Activated CD8-positive, alpha-beta T cell treated with anti-CD3 and anti-CD28 coated beads for 36 hours (primary cell): ENCODE data around the gene COL6A3. TPM values are rescaled to one million over a fixed set of nuclear protein-coding genes. Genes with fewer than 3 reads are reported as not detected.

Source experiments
- ATAC-seq: fragments of 200-7000 bp; cut with Tn5 transposase; one replicate; pipeline ENCODE4 v1.10.0; 2021; ENCODE audit warnings: mild to moderate bottlenecking, moderate library complexity
- CTCF ChIA-PET: fragments of 350-600 bp; sonication (Branson Sonifier 250); formaldehyde crosslinking; loops from one replicate; lab custom pipeline; 2021; ENCODE audit warnings: antibody characterized with exemption; lab: Charles Lee
- POLR2A ChIA-PET: fragments of 350-600 bp; sonication (Branson Sonifier 250); formaldehyde crosslinking; loops from one replicate; lab custom pipeline; 2021; ENCODE audit warnings: antibody characterized with exemption; lab: Charles Lee
- DNase-seq: peaks from one replicate; pipeline ENCODE4 v3.0.0-alpha.2; 2020
- H3K27ac Mint-ChIP-seq: one replicate; pipeline ENCODE4 v1.8.0; 2021; ENCODE audit warnings: mild to moderate bottlenecking, mixed read lengths
- H3K27me3 Mint-ChIP-seq: one replicate; pipeline ENCODE4 v1.8.0; 2021; ENCODE audit warnings: mixed read lengths
- H3K36me3 Mint-ChIP-seq: one replicate; pipeline ENCODE4 v1.8.0; 2021; ENCODE audit warnings: low read depth, mixed read lengths
- H3K4me1 Mint-ChIP-seq: one replicate; pipeline ENCODE4 v1.8.0; 2021; ENCODE audit warnings: low read depth, mixed read lengths
- H3K4me3 Mint-ChIP-seq: one replicate; pipeline ENCODE4 v1.8.0; 2021; ENCODE audit warnings: mild to moderate bottlenecking, moderate library complexity, mixed read lengths
- H3K9me3 Mint-ChIP-seq: one replicate; pipeline ENCODE4 v1.8.0; 2021; ENCODE audit warnings: mixed read lengths
- intact Hi-C: fragments of 100-400 bp; cut with micrococcal nuclease; formaldehyde crosslinking; loops from one replicate; pipeline ENCODE4 v1.10.0; 2022
- total RNA-seq, 2 experiments: library from RNA; stranded (reverse); gene quantifications; one replicate each; pipeline ENCODE4 v1.2.3, GENCODE V29; 2021
- TF ChIP-seq, protein P1 (sequence below): fragments of 200-600 bp; IDR thresholded peaks from one replicate; pipeline ENCODE4 v1.8.0; 2022; ENCODE audit warnings: antibody characterized with exemption, mild to moderate bottlenecking

COL6A3 gene
- total RNA-seq, 2 experiments from 2014 or later: 4.0 to 4.1 TPM

DNA sequence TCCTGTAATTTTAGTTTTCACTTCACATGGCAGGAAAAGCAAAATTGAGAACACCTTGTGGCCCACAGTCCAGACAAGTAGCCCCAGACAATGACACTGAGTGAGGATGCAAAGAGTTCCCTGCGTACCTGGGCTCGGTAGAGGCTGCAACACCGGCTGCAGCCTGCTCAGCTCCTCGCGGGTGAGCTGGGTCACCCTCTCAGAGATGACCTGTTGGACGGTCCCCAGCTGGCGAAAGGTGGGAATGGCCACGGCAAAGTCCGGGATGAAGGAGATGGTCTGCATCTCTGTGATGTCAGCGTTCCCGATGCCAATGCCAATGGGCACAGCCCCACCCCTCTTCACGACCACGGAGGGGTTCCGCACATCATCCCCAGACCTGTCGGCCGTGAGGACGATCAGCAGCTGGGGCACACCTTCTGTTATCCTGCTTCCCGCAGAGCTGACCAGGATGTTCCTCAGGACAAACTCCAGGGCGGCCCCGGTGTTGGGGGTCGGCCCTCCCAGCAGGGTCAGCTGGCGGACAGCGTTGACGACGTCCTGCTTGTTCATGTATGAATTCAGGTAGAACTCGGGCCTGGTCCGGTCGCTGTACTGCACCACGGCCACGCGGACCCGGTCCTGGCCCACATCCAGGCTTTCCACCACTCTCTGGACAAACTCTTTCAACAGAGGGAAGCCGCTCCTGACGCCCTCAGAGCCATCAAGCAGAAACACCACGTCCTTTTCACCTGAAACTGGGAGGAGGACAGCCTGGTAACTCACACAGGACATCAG is 39.5 kb downstream of the COL6A3 start:
- Mint-ChIP-seq H3K4me1 (no peaks in the 10 kb centered on the region), H3K27me3 (no peaks in the 10 kb centered on the region), H3K9me3 (no peaks in the 10 kb centered on the region), H3K36me3 (no peaks in the 10 kb centered on the region), H3K27ac (no peak overlapping the region), H3K4me3 (no peak overlapping the region)
- DNase-seq (no peak), ATAC-seq (no peak)
- POLR2A ChIA-PET: no interaction called here
- TF ChIP-seq, protein P1, sequence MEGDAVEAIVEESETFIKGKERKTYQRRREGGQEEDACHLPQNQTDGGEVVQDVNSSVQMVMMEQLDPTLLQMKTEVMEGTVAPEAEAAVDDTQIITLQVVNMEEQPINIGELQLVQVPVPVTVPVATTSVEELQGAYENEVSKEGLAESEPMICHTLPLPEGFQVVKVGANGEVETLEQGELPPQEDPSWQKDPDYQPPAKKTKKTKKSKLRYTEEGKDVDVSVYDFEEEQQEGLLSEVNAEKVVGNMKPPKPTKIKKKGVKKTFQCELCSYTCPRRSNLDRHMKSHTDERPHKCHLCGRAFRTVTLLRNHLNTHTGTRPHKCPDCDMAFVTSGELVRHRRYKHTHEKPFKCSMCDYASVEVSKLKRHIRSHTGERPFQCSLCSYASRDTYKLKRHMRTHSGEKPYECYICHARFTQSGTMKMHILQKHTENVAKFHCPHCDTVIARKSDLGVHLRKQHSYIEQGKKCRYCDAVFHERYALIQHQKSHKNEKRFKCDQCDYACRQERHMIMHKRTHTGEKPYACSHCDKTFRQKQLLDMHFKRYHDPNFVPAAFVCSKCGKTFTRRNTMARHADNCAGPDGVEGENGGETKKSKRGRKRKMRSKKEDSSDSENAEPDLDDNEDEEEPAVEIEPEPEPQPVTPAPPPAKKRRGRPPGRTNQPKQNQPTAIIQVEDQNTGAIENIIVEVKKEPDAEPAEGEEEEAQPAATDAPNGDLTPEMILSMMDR: no peak
- intact Hi-C loops: no loop called here
- CTCF ChIA-PET: interaction anchor here (1.2 kb wide), 1 partner anchor 10 kb away, joined by 3 read pairs; no protein-coding TSS in a partner anchor

DNA sequence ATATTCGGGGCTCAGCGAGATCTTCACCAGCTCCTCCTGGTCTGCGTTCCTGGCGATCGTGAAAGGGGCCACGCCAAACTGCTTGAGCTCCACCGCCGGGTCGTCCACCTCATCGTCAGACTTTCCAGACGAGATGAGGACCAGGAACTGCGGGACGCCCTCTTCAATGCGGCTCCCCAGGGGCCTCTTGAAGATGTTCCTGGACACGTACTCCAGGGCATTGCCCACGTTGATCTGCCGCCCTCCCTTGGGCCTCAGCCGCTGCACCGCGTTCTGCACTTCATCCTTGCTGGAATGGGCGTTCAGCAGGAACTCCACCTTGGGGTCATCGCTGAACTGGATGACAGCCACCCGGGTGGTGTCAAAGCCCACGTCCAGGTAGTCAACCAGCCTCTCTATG is 42.1 kb downstream of the COL6A3 start:
- H3K36me3 Mint-ChIP-seq: peaks cover under 1% of the 10 kb centered on the region
- CTCF ChIA-PET: no interaction called here
- no peaks in the 10 kb centered on the region for H3K4me1 Mint-ChIP-seq
- no peak overlapping the region for H3K4me3 Mint-ChIP-seq
- H3K27me3 Mint-ChIP-seq: no peaks in the 10 kb centered on the region
- ATAC-seq (no peak), DNase-seq (no peak)
- TF ChIP-seq, protein P1: no peak
- H3K9me3 Mint-ChIP-seq: no peaks in the 10 kb centered on the region
- intact Hi-C loops: no loop called here
- no peak overlapping the region for H3K27ac Mint-ChIP-seq
- POLR2A ChIA-PET: no interaction called here

DNA sequence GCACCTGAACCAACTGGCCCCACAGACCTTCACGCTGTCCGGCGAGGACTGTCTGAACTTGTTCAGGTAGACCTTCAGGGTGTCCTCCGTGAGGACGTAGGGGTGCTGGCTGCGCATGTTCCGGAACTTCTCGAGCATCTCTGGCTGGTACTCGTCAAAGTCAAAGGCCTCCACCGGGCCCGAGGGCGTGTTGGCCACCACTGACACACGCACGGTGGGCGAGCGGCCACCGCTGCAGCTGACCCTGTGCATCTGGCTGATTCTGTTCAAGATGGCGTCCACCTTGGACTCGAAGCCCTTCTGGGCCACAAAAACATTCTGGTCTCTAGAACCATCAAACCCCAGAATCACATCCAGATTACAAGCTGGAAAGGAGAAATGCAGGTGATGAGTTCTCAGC is 48.3 kb downstream of the COL6A3 start:
- H3K27me3 Mint-ChIP-seq: no peaks in the 10 kb centered on the region
- TF ChIP-seq, protein P1: no peak
- intact Hi-C loops: no loop called here
- no peaks in the 10 kb centered on the region for H3K9me3 Mint-ChIP-seq
- H3K36me3 Mint-ChIP-seq: peaks cover 4% of the 10 kb centered on the region
- no peaks in the 10 kb centered on the region for H3K4me1 Mint-ChIP-seq
- CTCF ChIA-PET: interaction anchor here (1.3 kb wide), 1 partner anchor 147 kb away, joined by 4 read pairs; no protein-coding TSS in a partner anchor
- DNase-seq (no peak), ATAC-seq (no peak)
- H3K27ac Mint-ChIP-seq: no peak overlapping the region
- H3K4me3 Mint-ChIP-seq: no peak overlapping the region
- POLR2A ChIA-PET: no interaction called here

DNA sequence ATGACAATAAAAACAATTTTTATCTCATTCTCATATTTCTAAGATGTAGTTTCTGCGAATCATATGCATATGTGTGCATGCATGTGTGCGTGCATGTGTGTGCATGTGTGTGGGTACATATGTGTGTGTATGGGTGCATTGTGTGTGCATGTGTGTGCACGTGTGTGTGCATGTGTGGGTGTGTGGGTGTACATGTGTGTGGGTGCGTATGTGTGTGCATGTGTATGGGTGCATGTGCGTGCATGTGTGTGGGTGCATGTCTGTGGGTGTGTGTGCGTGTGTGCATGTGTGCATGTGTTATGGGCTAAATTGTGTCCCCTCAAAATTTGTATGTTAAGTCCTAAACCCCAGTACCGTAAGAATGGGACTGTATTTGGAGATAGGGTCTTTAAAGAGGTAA is 49.3 kb downstream of the COL6A3 start:
- no peaks in the 10 kb centered on the region for H3K9me3 Mint-ChIP-seq
- ChIA-PET POLR2A (no interaction called here), CTCF (no interaction called here)
- peaks cover 4% of the 10 kb centered on the region for H3K36me3 Mint-ChIP-seq
- H3K4me3 Mint-ChIP-seq: no peak overlapping the region
- ATAC-seq (no peak), DNase-seq (no peak)
- no peaks in the 10 kb centered on the region for H3K27me3 Mint-ChIP-seq
- H3K4me1 Mint-ChIP-seq: no peaks in the 10 kb centered on the region
- intact Hi-C loops: no loop called here
- TF ChIP-seq, protein P1: no peak
- H3K27ac Mint-ChIP-seq: no peak overlapping the region

DNA sequence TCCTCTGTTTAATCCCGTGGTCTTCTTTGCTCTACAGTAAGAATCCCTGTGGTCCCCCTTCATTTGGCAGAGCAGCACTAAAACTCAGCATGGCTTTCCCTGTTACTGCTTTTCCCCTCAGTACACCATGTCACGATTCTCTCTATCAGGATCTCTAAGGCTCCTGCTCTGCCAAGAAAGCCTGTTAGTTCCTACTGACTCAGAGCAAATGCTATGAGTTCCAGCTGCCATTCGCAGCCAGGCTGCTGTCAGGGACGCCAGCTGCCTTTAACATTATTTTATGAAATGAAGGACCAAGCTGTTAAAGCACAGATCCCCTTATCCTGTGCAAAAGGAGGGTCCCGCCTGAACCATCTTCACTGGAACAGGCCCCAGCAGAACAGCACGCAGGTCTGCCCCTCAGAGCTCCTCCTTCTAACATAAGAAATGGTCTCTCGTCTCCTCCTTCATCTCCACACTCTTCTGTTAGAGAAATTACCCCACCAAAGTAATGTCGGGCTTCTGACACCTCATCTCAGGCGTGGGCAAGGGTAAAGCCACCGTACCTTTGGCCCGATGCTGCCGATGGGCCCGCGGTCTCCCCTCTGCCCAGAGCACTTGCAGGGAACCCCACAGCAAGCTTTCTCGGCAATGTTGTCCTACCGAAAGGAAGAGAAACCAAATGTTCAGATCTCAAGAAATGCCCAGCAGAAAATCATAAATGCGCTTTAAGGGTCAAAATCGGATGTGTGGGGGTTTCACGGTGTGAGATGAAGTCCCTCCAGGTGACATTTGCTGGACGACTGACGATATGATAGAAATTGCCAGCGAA is 52.6 kb downstream of the COL6A3 start:
- H3K36me3 Mint-ChIP-seq: no peaks in the 10 kb centered on the region

More for the DNA sequence above, 52.6 kb downstream of the COL6A3 start:
- Mint-ChIP-seq H3K4me1 (no peaks in the 10 kb centered on the region), H3K27me3 (no peaks in the 10 kb centered on the region), H3K9me3 (no peaks in the 10 kb centered on the region), H3K4me3 (no peak overlapping the region), H3K27ac (no peak overlapping the region)
- CTCF ChIA-PET: interaction anchor here (1.6 kb wide), 1 partner anchor 151 kb away, joined by 7 read pairs; no protein-coding TSS in a partner anchor
- TF ChIP-seq, protein P1: no peak
- POLR2A ChIA-PET: interaction anchor here (0.6 kb wide), 1 partner anchor 11 kb away, joined by 3 read pairs; no protein-coding TSS in a partner anchor
- DNase-seq (no peak), ATAC-seq (no peak)
- intact Hi-C loops: no loop called here
